T-helper 1 cell treated with Interleukin-12 subunit alpha and Interleukin-12 subunit beta and Interleukin-4 antibody, amounts not matched to agents 30 μg/mL and 1 μg/mL, for 36 hours (primary cell): ENCODE measurements around the gene GPR160.
"Not testable (repeated sequence)": the region's sequence is repeated elsewhere in the genome, so short reads cannot be mapped to it uniquely, and the experiment has no call there.

ENCODE experiments used
- H3K27ac Mint-ChIP-seq: one replicate; pipeline ENCODE4 v1.8.0; 2021; ENCODE audit warnings: mild to moderate bottlenecking, mixed read lengths
- H3K27me3 Mint-ChIP-seq: one replicate; pipeline ENCODE4 v1.8.0; 2021; ENCODE audit warnings: low read depth, mixed read lengths
- H3K36me3 Mint-ChIP-seq: one replicate; pipeline ENCODE4 v1.8.0; 2021; ENCODE audit warnings: low read depth, mixed read lengths
- H3K4me1 Mint-ChIP-seq: one replicate; pipeline ENCODE4 v1.8.0; 2021; ENCODE audit warnings: low read depth, mixed read lengths
- H3K4me3 Mint-ChIP-seq: one replicate; pipeline ENCODE4 v1.8.0; 2021; ENCODE audit warnings: mild to moderate bottlenecking, moderate library complexity, mixed read lengths
- H3K9me3 Mint-ChIP-seq: one replicate; pipeline ENCODE4 v1.8.0; 2021; ENCODE audit warnings: mixed read lengths

GPR160 gene

GRCh38 chr3:170012683-170013400 is 25.0 kb upstream of the GPR160 start:
- H3K4me1 Mint-ChIP-seq, result peaks cover 2% of the 10 kb centered on the region
- no peak overlapping the region for H3K4me3 Mint-ChIP-seq
- no peak overlapping the region for H3K27ac Mint-ChIP-seq
- peaks cover 9% of the 10 kb centered on the region for H3K27me3 Mint-ChIP-seq
- no peaks in the 10 kb centered on the region for H3K9me3 Mint-ChIP-seq
- no peaks in the 10 kb centered on the region for H3K36me3 Mint-ChIP-seq

GRCh38 chr3:170016057-170016456 is 21.7 kb upstream of the GPR160 start:
- no peak overlapping the region for H3K4me3 Mint-ChIP-seq
- H3K27ac Mint-ChIP-seq, result no peak overlapping the region
- H3K9me3 Mint-ChIP-seq, result no peaks in the 10 kb centered on the region

GRCh38 chr3:170019306-170019705 is 18.5 kb upstream of the GPR160 start:
- H3K4me3 Mint-ChIP-seq, H3K4me1 Mint-ChIP-seq, H3K9me3 Mint-ChIP-seq, H3K36me3 Mint-ChIP-seq, H3K27me3 Mint-ChIP-seq, H3K27ac Mint-ChIP-seq: not testable (repeated sequence)

More at GRCh38 chr3:170016057-170016456, 21.7 kb upstream of the GPR160 start:
- no peaks in the 10 kb centered on the region for H3K36me3 Mint-ChIP-seq
- H3K27me3 Mint-ChIP-seq, result peaks cover 9% of the 10 kb centered on the region
- H3K4me1 Mint-ChIP-seq, result no peaks in the 10 kb centered on the region

GRCh38 chr3:170021083-170021482 is 16.7 kb upstream of the GPR160 start:
- H3K27ac Mint-ChIP-seq, result no peak overlapping the region
- H3K4me1 Mint-ChIP-seq, result no peaks in the 10 kb centered on the region
- peaks cover 9% of the 10 kb centered on the region for H3K27me3 Mint-ChIP-seq
- H3K9me3 Mint-ChIP-seq, result no peaks in the 10 kb centered on the region
- no peak overlapping the region for H3K4me3 Mint-ChIP-seq
- no peaks in the 10 kb centered on the region for H3K36me3 Mint-ChIP-seq

GRCh38 chr3:170022336-170022735 is 15.5 kb upstream of the GPR160 start:
- no peak overlapping the region for H3K4me3 Mint-ChIP-seq
- no peak overlapping the region for H3K27ac Mint-ChIP-seq
- no peaks in the 10 kb centered on the region for H3K9me3 Mint-ChIP-seq
- H3K4me1 Mint-ChIP-seq, result peaks cover 5% of the 10 kb centered on the region
- H3K27me3 Mint-ChIP-seq, result no peaks in the 10 kb centered on the region
- H3K36me3 Mint-ChIP-seq, result peaks cover 1% of the 10 kb centered on the region

GRCh38 chr3:170023165-170023564 is 14.6 kb upstream of the GPR160 start:
- no peaks in the 10 kb centered on the region for H3K27me3 Mint-ChIP-seq
- H3K9me3 Mint-ChIP-seq, result peaks cover 4% of the 10 kb centered on the region
- H3K4me3 Mint-ChIP-seq, result no peak overlapping the region
- H3K4me1 Mint-ChIP-seq, result peaks cover 13% of the 10 kb centered on the region
- H3K27ac Mint-ChIP-seq, result no peak overlapping the region
- H3K36me3 Mint-ChIP-seq, result peaks cover 5% of the 10 kb centered on the region

- Mint-ChIP-seq H3K36me3 (peaks cover 8% of the 10 kb centered on the region), H3K4me1 (peaks cover 15% of the 10 kb centered on the region), H3K27ac (no peak overlapping the region), H3K9me3 (peaks cover 4% of the 10 kb centered on the region), H3K27me3 (no peaks in the 10 kb centered on the region), H3K4me3 (no peak overlapping the region)
Observed at GRCh38 chr3:170024581-170024980, 13.2 kb upstream of the GPR160 start.

GRCh38 chr3:170027233-170028102 is 10.3 kb upstream of the GPR160 start:
- peaks cover 4% of the 10 kb centered on the region for H3K9me3 Mint-ChIP-seq
- H3K27me3 Mint-ChIP-seq, result no peaks in the 10 kb centered on the region
- peak overlapping the region; percentile 88 for H3K27ac Mint-ChIP-seq
- H3K4me1 Mint-ChIP-seq, result peaks cover 24% of the 10 kb centered on the region
- H3K36me3 Mint-ChIP-seq, result peaks cover 8% of the 10 kb centered on the region
- no peak overlapping the region for H3K4me3 Mint-ChIP-seq

- peak overlapping the region; percentile 25 for H3K4me3 Mint-ChIP-seq
- peaks cover 26% of the 10 kb centered on the region for H3K4me1 Mint-ChIP-seq
Observed at GRCh38 chr3:170033489-170033888, 4.3 kb upstream of the GPR160 start.

GRCh38 chr3:170038434-170039110 is 777 bp downstream of the GPR160 start:
- Mint-ChIP-seq H3K4me3 (peak overlapping the region; percentile 81), H3K36me3 (no peaks in the 10 kb centered on the region)

More at GRCh38 chr3:170033489-170033888, 4.3 kb upstream of the GPR160 start:
- Mint-ChIP-seq H3K36me3 (peaks cover 3% of the 10 kb centered on the region), H3K27me3 (no peaks in the 10 kb centered on the region), H3K9me3 (no peaks in the 10 kb centered on the region), H3K27ac (no peak overlapping the region)

GRCh38 chr3:170040418-170040817 is 2.6 kb downstream of the GPR160 start:
- peaks cover 8% of the 10 kb centered on the region for H3K27me3 Mint-ChIP-seq
- H3K27ac Mint-ChIP-seq, result no peak overlapping the region
- H3K9me3 Mint-ChIP-seq, result no peaks in the 10 kb centered on the region
- no peaks in the 10 kb centered on the region for H3K36me3 Mint-ChIP-seq
- H3K4me1 Mint-ChIP-seq, result peaks cover 15% of the 10 kb centered on the region
- no peak overlapping the region for H3K4me3 Mint-ChIP-seq

More at GRCh38 chr3:170038434-170039110, 777 bp downstream of the GPR160 start:
- Mint-ChIP-seq H3K4me1 (peaks cover 12% of the 10 kb centered on the region), H3K27ac (no peak overlapping the region), H3K27me3 (peaks cover 8% of the 10 kb centered on the region), H3K9me3 (no peaks in the 10 kb centered on the region)

- H3K4me3 Mint-ChIP-seq, result no peak overlapping the region
- no peaks in the 10 kb centered on the region for H3K9me3 Mint-ChIP-seq
- H3K27me3 Mint-ChIP-seq, result peaks cover 8% of the 10 kb centered on the region
- H3K27ac Mint-ChIP-seq, result no peak overlapping the region
- peaks cover 19% of the 10 kb centered on the region for H3K4me1 Mint-ChIP-seq
- H3K36me3 Mint-ChIP-seq, result no peaks in the 10 kb centered on the region
Observed at GRCh38 chr3:170043506-170043905, 5.7 kb downstream of the GPR160 start.

- Mint-ChIP-seq H3K36me3 (no peaks in the 10 kb centered on the region), H3K27ac (no peak overlapping the region), H3K4me1 (peaks cover 17% of the 10 kb centered on the region), H3K9me3 (no peaks in the 10 kb centered on the region), H3K27me3 (peaks cover 6% of the 10 kb centered on the region), H3K4me3 (no peak overlapping the region)
Observed at GRCh38 chr3:170044271-170044670, 6.5 kb downstream of the GPR160 start.

GRCh38 chr3:170044795-170045244 is 7.0 kb downstream of the GPR160 start:
- peaks cover 17% of the 10 kb centered on the region for H3K4me1 Mint-ChIP-seq
- peak overlapping the region; percentile 38 for H3K27ac Mint-ChIP-seq
- no peak overlapping the region for H3K4me3 Mint-ChIP-seq
- no peaks in the 10 kb centered on the region for H3K9me3 Mint-ChIP-seq
- peaks cover under 1% of the 10 kb centered on the region for H3K27me3 Mint-ChIP-seq
- no peaks in the 10 kb centered on the region for H3K36me3 Mint-ChIP-seq
